T-helper 17 cell (primary cell): ENCODE data around the gene ANKRD28. TPM values are rescaled to one million over a fixed set of nuclear protein-coding genes. Genes with fewer than 3 reads are reported as not detected.

Experiments
- ATAC-seq: fragments of 150-1000 bp; cut with Tn5 transposase; 2 replicates; pipeline ENCODE4 v1.10.0; 2021; ENCODE audit warnings: mild to moderate bottlenecking, moderate library complexity
- DNase-seq, 3 donors: peaks; one replicate each; pipeline versions ENCODE4 v3.0.0 to v3.0.0-alpha.2; 2020 to 2021
- H3K9me3 ChIP-seq: one replicate; pipeline ENCODE4 v1.7.0; 2013; ENCODE audit warnings: low read length, mild to moderate bottlenecking; ENCODE audit not compliant: control insufficient read depth, poor library complexity, severe bottlenecking
- H3K27ac Mint-ChIP-seq: one replicate; pipeline ENCODE4 v1.8.0; 2022; ENCODE audit warnings: mild to moderate bottlenecking, moderate library complexity, mixed read lengths
- H3K27me3 Mint-ChIP-seq: one replicate; pipeline ENCODE4 v1.8.0; 2022; ENCODE audit warnings: mixed read lengths
- H3K36me3 Mint-ChIP-seq: one replicate; pipeline ENCODE4 v1.8.0; 2022; ENCODE audit warnings: low read depth, mixed read lengths
- H3K4me1 Mint-ChIP-seq: one replicate; pipeline ENCODE4 v1.8.0; 2022; ENCODE audit warnings: mild to moderate bottlenecking, mixed read lengths
- H3K4me3 Mint-ChIP-seq: one replicate; pipeline ENCODE4 v1.8.0; 2022; ENCODE audit warnings: mild to moderate bottlenecking, moderate library complexity, mixed read lengths
- total RNA-seq, 4 donors: library from RNA in 2 of 4; stranded (reverse) in 2 of 4; gene quantifications; one replicate each; pipeline ENCODE4 v1.2.3 and lab custom pipeline; 2022 to 2026

Gene ANKRD28
- total RNA-seq, 2 donors from 2014 or later, result 86.2 to 105 TPM

DNA sequence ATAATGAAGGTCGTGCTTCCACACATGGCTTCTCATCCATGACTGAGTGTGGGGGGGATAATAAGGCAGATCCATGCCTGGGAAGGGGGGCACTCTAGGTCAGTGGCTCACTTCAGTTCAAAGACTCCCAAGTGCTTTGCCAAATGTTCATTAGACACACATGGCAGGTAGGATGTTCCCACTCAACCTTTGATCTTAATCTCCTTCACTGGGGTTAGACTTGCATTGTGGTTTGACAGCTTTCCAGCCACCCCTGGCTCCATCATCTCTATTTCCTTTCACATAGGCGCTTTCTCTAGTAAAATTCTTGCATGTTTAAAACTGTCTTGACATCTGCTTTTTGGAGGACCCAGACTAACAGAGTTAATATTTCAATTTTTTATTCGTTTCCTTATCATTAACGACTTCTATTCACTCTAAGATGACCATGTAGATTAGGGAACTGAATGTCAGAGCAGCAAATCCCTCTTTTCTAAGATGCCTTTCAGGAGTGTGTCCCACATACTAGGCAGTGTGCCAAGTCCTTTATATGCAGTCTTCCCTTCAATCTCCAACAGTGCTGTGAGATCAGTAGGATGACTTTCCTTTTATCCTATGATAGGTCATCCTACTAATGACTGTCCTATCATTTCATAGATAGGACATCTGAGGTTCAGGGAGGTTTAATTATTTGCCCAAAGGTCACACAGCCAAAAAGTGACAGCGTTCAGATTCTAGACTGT, 138.4 kb downstream of the ANKRD28 start:
- H3K4me3 Mint-ChIP-seq, result no peak overlapping the region

GRCh38 chr3:15657016-15657415, 140.8 kb downstream of the ANKRD28 start:
- H3K27ac Mint-ChIP-seq, result no peak overlapping the region
- ATAC-seq (no peak), DNase-seq (no peak)
- no peak overlapping the region for H3K4me3 Mint-ChIP-seq
- H3K36me3 Mint-ChIP-seq, result no peaks in the 10 kb centered on the region
- peaks cover 13% of the 10 kb centered on the region for H3K9me3 ChIP-seq
- no peaks in the 10 kb centered on the region for H3K27me3 Mint-ChIP-seq
- peaks cover 5% of the 10 kb centered on the region for H3K4me1 Mint-ChIP-seq

More for the DNA sequence above, 138.4 kb downstream of the ANKRD28 start:
- Mint-ChIP-seq H3K36me3 (no peaks in the 10 kb centered on the region), H3K27me3 (no peaks in the 10 kb centered on the region), H3K4me1 (peaks cover 5% of the 10 kb centered on the region), H3K27ac (no peak overlapping the region)
- H3K9me3 ChIP-seq, result peaks cover 13% of the 10 kb centered on the region
- ATAC-seq, result no peak
- no peak for DNase-seq

GRCh38 chr3:15656342-15656741, 141.4 kb downstream of the ANKRD28 start:
- Mint-ChIP-seq H3K27ac (no peak overlapping the region), H3K27me3 (no peaks in the 10 kb centered on the region), H3K4me3 (no peak overlapping the region), H3K36me3 (peaks cover 3% of the 10 kb centered on the region), H3K4me1 (peaks cover 5% of the 10 kb centered on the region)
- DNase-seq, result no peak
- peaks cover 13% of the 10 kb centered on the region for H3K9me3 ChIP-seq
- no peak for ATAC-seq

DNA sequence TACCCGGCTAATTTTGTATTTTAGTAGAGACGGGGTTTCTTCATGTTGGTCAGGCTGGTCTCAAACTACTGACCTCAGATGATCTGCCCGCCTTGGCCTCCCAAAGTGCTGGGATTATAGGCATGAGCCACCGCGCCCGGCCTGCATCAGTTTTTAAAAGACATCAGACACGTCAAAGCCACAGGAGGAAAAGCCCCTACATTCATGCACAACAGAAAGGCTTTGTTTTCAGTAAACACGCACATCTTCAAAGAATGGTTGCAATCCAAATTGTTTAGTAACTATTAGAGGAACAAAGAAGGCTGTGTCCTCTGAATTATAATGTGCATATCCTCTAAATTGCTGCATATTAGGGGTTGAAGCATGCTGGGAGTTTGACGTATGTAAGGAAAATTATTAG, 142.9 kb downstream of the ANKRD28 start:
- no peaks in the 10 kb centered on the region for H3K27me3 Mint-ChIP-seq
- H3K27ac Mint-ChIP-seq, result no peak overlapping the region

DNA sequence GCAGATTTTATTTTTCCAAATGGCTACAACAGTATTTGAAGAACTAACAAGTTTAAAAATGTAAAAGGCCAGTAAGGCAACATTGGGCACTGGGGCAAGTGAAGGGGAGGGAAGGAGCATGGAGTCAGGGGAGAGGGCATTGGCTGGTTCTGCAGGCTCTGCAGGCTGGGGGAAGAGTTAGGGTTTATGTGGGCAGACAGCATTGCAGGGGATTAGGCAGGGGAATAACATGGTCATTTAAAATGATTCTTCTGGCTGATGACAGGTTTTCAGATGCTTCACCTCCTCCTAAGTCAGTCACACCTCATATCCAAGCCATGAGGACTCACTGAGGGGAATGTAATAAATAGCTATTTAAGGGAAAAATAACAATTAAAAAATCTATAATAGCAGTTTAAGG, 143.7 kb downstream of the ANKRD28 start:
- DNase-seq, result no peak
- H3K9me3 ChIP-seq, result peaks cover 13% of the 10 kb centered on the region
- no peaks in the 10 kb centered on the region for H3K27me3 Mint-ChIP-seq
- no peak overlapping the region for H3K27ac Mint-ChIP-seq
- no peak overlapping the region for H3K4me3 Mint-ChIP-seq
- peaks cover 8% of the 10 kb centered on the region for H3K4me1 Mint-ChIP-seq
- ATAC-seq, result no peak
- peaks cover 4% of the 10 kb centered on the region for H3K36me3 Mint-ChIP-seq

More for the DNA sequence above, 142.9 kb downstream of the ANKRD28 start:
- H3K36me3 Mint-ChIP-seq, result peaks cover 4% of the 10 kb centered on the region
- H3K4me1 Mint-ChIP-seq, result peaks cover 6% of the 10 kb centered on the region
- peaks cover 13% of the 10 kb centered on the region for H3K9me3 ChIP-seq
- DNase-seq (no peak), ATAC-seq (no peak)
- no peak overlapping the region for H3K4me3 Mint-ChIP-seq

DNA sequence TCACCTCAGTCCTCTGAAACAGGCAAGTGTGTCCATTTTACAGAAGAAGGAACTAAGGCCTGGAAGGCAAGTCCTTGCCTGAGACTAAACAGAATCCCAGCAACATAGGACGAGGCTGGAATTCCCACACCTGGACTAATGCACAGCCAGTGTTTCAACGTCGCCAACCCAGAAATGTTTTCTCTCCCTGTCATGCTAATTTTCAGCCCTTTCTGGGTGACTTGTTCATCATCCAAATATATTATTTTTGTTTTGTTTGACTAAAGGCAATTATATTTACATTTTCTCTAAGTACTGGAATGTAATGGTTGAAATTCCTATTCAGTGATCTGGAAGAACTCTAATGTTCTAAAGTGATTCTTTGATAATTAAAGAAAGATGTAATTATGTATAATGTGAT, 144.5 kb downstream of the ANKRD28 start:
- H3K36me3 Mint-ChIP-seq, result peaks cover 4% of the 10 kb centered on the region
- H3K27ac Mint-ChIP-seq, result no peak overlapping the region
- H3K27me3 Mint-ChIP-seq, result no peaks in the 10 kb centered on the region
- no peak overlapping the region for H3K4me3 Mint-ChIP-seq
- ATAC-seq (no peak), DNase-seq (no peak)
- H3K4me1 Mint-ChIP-seq, result peaks cover 14% of the 10 kb centered on the region
- H3K9me3 ChIP-seq, result peaks cover 13% of the 10 kb centered on the region

DNA sequence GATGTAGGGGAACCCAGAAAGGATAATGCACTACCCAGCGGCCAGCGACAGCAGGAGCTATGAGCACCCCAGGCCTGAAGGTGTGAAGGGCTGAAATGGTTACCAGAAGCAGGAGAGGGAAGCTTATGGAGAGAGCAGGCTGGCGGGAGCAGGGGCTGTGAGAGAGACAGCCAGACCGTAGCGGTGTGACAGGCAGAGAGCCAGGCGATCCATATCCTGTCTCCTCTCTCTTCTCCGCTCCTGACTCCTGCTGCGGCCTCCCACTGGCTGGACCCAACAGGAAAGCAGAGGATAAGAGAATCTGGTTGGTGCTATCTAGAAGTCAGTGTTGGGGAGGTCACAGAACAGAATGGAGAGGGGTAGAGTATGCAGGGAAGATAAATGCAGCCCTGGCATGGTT, 146.4 kb downstream of the ANKRD28 start:
- Mint-ChIP-seq H3K27me3 (no peaks in the 10 kb centered on the region), H3K4me1 (peaks cover 30% of the 10 kb centered on the region), H3K36me3 (peaks cover 4% of the 10 kb centered on the region), H3K27ac (no peak overlapping the region), H3K4me3 (no peak overlapping the region)
- no peak for DNase-seq
- no peak for ATAC-seq
- H3K9me3 ChIP-seq, result peaks cover 10% of the 10 kb centered on the region

- DNase-seq (no peak), ATAC-seq (no peak)
- no peaks in the 10 kb centered on the region for H3K9me3 ChIP-seq
- no peaks in the 10 kb centered on the region for H3K27me3 Mint-ChIP-seq
- no peak overlapping the region for H3K4me3 Mint-ChIP-seq
- peaks cover 36% of the 10 kb centered on the region for H3K4me1 Mint-ChIP-seq
- H3K27ac Mint-ChIP-seq, result no peak overlapping the region
- peaks cover 4% of the 10 kb centered on the region for H3K36me3 Mint-ChIP-seq
Observed at GRCh38 chr3:15649858-15650257, 147.9 kb downstream of the ANKRD28 start.

GRCh38 chr3:15649341-15649740, 148.4 kb downstream of the ANKRD28 start:
- DNase-seq (no peak), ATAC-seq (no peak)
- no peaks in the 10 kb centered on the region for H3K9me3 ChIP-seq
- Mint-ChIP-seq H3K36me3 (peaks cover 4% of the 10 kb centered on the region), H3K4me3 (peak overlapping the region; percentile 71), H3K27me3 (no peaks in the 10 kb centered on the region), H3K4me1 (peaks cover 36% of the 10 kb centered on the region), H3K27ac (no peak overlapping the region)

- Mint-ChIP-seq H3K27me3 (no peaks in the 10 kb centered on the region), H3K36me3 (peaks cover 6% of the 10 kb centered on the region), H3K4me1 (peaks cover 36% of the 10 kb centered on the region), H3K4me3 (peak overlapping the region; percentile 81), H3K27ac (peak overlapping the region; percentile 87)
- ATAC-seq, result peak; percentile 96
- no peaks in the 10 kb centered on the region for H3K9me3 ChIP-seq
- DNase-seq, result peak in 2 of 3 donors; percentile 23 to 24
Observed at GRCh38 chr3:15647611-15648167, 150.1 kb downstream of the ANKRD28 start.

DNA sequence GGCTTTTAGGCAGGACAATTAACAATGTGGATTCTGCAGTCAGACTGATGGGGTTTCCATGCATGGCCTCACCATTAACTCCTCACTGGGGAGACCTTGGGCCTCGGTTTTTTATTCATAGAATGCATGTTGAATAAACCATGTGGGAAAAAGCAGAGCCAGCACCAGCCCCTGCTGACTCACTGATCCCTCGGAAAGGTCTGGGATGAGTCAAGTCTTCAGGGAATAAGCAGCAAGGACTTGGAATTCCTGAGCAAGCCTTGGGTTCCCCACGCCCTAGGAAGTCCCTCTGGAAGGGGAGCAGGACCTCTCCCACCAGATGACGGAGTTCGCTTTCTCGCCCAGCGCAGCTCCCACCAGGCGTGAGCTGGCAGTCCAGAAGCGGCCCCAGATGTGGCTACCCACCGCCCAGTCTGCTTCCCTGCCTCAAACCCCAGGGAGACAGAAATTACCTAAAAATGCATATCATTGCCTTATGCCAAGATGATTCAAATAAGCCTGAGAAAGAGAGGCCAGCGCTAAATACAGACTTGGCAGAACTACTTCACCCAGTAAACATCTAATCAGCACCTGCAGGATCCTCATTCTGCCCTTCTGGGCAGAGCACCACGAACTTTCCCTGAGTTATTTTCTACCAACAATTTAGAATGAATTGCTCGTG, 150.8 kb downstream of the ANKRD28 start:
- H3K9me3 ChIP-seq, result no peaks in the 10 kb centered on the region
- Mint-ChIP-seq H3K27ac (peak overlapping the region; percentile 87), H3K4me3 (peak overlapping the region; percentile 81), H3K27me3 (no peaks in the 10 kb centered on the region), H3K4me1 (peaks cover 36% of the 10 kb centered on the region), H3K36me3 (peaks cover 6% of the 10 kb centered on the region)
- peak; percentile 32 for ATAC-seq
- DNase-seq, result no peak

GRCh38 chr3:15645740-15646501, 151.9 kb downstream of the ANKRD28 start:
- H3K4me1 Mint-ChIP-seq, result peaks cover 36% of the 10 kb centered on the region
- H3K4me3 Mint-ChIP-seq, result no peak overlapping the region
- no peak for DNase-seq
- no peak for ATAC-seq
- no peaks in the 10 kb centered on the region for H3K27me3 Mint-ChIP-seq
- H3K36me3 Mint-ChIP-seq, result peaks cover 2% of the 10 kb centered on the region
- no peak overlapping the region for H3K27ac Mint-ChIP-seq
- H3K9me3 ChIP-seq, result no peaks in the 10 kb centered on the region

DNA sequence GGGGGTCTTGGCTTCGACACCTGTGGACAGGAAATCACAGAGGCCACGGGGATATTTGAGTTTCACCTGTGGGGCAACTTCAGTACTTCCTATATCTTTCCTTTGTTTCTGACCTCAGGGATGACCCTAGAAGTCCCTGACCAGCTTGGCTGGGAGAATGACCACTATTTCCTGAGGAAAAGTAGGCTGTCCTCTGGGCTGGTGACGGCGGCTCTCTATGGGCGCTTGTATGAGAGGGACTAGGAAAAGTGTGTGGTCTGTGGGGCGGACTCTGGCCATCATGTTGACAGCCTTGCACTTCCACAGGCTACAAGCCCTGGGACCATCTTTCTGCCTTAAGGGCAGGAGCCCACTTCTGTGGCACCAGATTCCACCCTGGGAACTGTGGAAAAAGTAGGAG, 152.5 kb downstream of the ANKRD28 start:
- H3K36me3 Mint-ChIP-seq, result peaks cover 2% of the 10 kb centered on the region
- H3K4me1 Mint-ChIP-seq, result peaks cover 36% of the 10 kb centered on the region
- ATAC-seq, result no peak
- no peaks in the 10 kb centered on the region for H3K27me3 Mint-ChIP-seq
- H3K9me3 ChIP-seq, result no peaks in the 10 kb centered on the region
- H3K27ac Mint-ChIP-seq, result no peak overlapping the region
- H3K4me3 Mint-ChIP-seq, result no peak overlapping the region
- DNase-seq, result no peak
